ENCODE measurements around the gene IFT122.

GRCh38 chr3:129525341-129525968 lies 85.4 kb downstream of the IFT122 start:
- TF ChIP-seq CTCF (IDR thresholded peaks at IDR 0.05) (no peak), POLR2A (IDR thresholded peaks at IDR 0.05) (no peak)
